HG02852 (cell line): ENCODE results near the gene TGFBR2.

Source experiments
- ATAC-seq: cut with Tn5 transposase; IDR thresholded peaks from one replicate; pipeline ENCODE4 v1.9.1; 2021; ENCODE audit warnings: mild to moderate bottlenecking, moderate library complexity; ENCODE audit not compliant: unreplicated experiment

TGFBR2 gene

GRCh38 chr3:30600572-30600971 is 5.8 kb upstream of the TGFBR2 start:
- no peak for ATAC-seq

GRCh38 chr3:30602946-30603345 is 3.5 kb upstream of the TGFBR2 start:
- no peak for ATAC-seq

GRCh38 chr3:30604093-30604492 is 2.3 kb upstream of the TGFBR2 start:
- ATAC-seq, result no peak

- no peak for ATAC-seq
Measured at GRCh38 chr3:30604558-30604957, 1.8 kb upstream of the TGFBR2 start.

GRCh38 chr3:30605005-30605404 is 1.4 kb upstream of the TGFBR2 start:
- no peak for ATAC-seq

- no peak for ATAC-seq
Measured at GRCh38 chr3:30605706-30606300, 598 bp upstream of the TGFBR2 start.

GRCh38 chr3:30607032-30607833 is 832 bp downstream of the TGFBR2 start:
- ATAC-seq, result peak; percentile 57

- ATAC-seq, result no peak
Measured at GRCh38 chr3:30608598-30608947, 2.2 kb downstream of the TGFBR2 start.

GRCh38 chr3:30609930-30610701 is 3.7 kb downstream of the TGFBR2 start:
- no peak for ATAC-seq

GRCh38 chr3:30610702-30611368 is 4.4 kb downstream of the TGFBR2 start:
- ATAC-seq, result no peak

- ATAC-seq, result no peak
Measured at GRCh38 chr3:30611613-30612436, 5.4 kb downstream of the TGFBR2 start.

GRCh38 chr3:30612437-30613132 is 6.2 kb downstream of the TGFBR2 start:
- no peak for ATAC-seq

GRCh38 chr3:30613133-30613825 is 6.9 kb downstream of the TGFBR2 start:
- no peak for ATAC-seq

GRCh38 chr3:30614373-30614772 is 8.0 kb downstream of the TGFBR2 start:
- no peak for ATAC-seq

GRCh38 chr3:30614943-30615342 is 8.5 kb downstream of the TGFBR2 start:
- ATAC-seq, result no peak

- no peak for ATAC-seq
Measured at GRCh38 chr3:30615615-30616346, 9.4 kb downstream of the TGFBR2 start.

GRCh38 chr3:30616347-30617027 is 10.1 kb downstream of the TGFBR2 start:
- no peak for ATAC-seq

- no peak for ATAC-seq
Measured at GRCh38 chr3:30617069-30617468, 10.7 kb downstream of the TGFBR2 start.
